B cell (primary cell): ENCODE data around the gene RAB25. TPM values are rescaled to one million over a fixed set of nuclear protein-coding genes. Genes with fewer than 3 reads are reported as not detected.

Experiments used
- ATAC-seq: fragments of 200-7000 bp; cut with Tn5 transposase; one replicate; pipeline ENCODE4 v1.10.0; 2021; ENCODE audit warnings: low read depth, mild to moderate bottlenecking, moderate number of reproducible peaks, moderate library complexity
- CTCF ChIA-PET: fragments of 350-600 bp; sonication (Branson Sonifier 250); formaldehyde crosslinking; loops from one replicate; lab custom pipeline; 2021; ENCODE audit warnings: antibody characterized with exemption, inconsistent platforms; lab: Charles Lee
- POLR2A ChIA-PET: fragments of 350-600 bp; sonication (Branson Sonifier 250); formaldehyde crosslinking; loops from one replicate; lab custom pipeline; 2021; ENCODE audit warnings: antibody characterized with exemption; lab: Charles Lee
- DNase-seq: peaks from one replicate; pipeline ENCODE4 v3.0.0; 2013
- H2AFZ ChIP-seq: 2 replicates; pipeline ENCODE4 v1.6.1; 2012; ENCODE audit warnings: mild to moderate bottlenecking, low read depth, low read length; ENCODE audit not compliant: insufficient read depth, poor library complexity, severe bottlenecking
- H3K27ac ChIP-seq, 2 donors: 1 replicate in 1 of 2; 2 replicates in 1 of 2; pipeline ENCODE4 v1.5.1; 2012 to 2013; ENCODE audit warnings: low read length in 2 of 2, mild to moderate bottlenecking in 2 of 2, moderate library complexity in 1 of 2
- H3K27me3 ChIP-seq, 4 experiments: fragments of 200-600 bp in 1 of 4; sonication (generic) in 1 of 4; replicated peaks in 1 of 4; 1 replicate in 2 of 4; 2 replicates in 2 of 4; pipeline versions ENCODE4 v1.6.1 to v1.7.0; 2013 to 2016; ENCODE audit warnings: low read length in 3 of 4, mild to moderate bottlenecking in 2 of 4, mixed read lengths in 1 of 4, moderate library complexity in 1 of 4; ENCODE audit not compliant: insufficient read depth in 4 of 4, control insufficient read depth in 3 of 4; ENCODE audit errors: control extremely low read depth in 1 of 4
- H3K36me3 ChIP-seq, 2 experiments: replicated peaks in 1 of 2; 1 replicate in 1 of 2; 2 replicates in 1 of 2; pipeline versions ENCODE4 v1.6.1 to v1.7.1; 2013; ENCODE audit warnings: low read length in 1 of 2; ENCODE audit not compliant: insufficient read depth in 2 of 2, control insufficient read depth in 1 of 2; ENCODE audit errors: control extremely low read depth in 1 of 2, extremely low read depth in 1 of 2
- H3K4me1 ChIP-seq, 2 donors: fragments of 200-600 bp in 1 of 2; sonication (generic) in 1 of 2; 1 replicate in 1 of 2; 2 replicates in 1 of 2; pipeline versions ENCODE4 v1.5.1 to v1.6.1; 2013 to 2017; ENCODE audit warnings: low read length in 2 of 2; ENCODE audit not compliant: control insufficient read depth in 2 of 2, insufficient read depth in 2 of 2
- H3K4me2 ChIP-seq: replicated peaks from 2 replicates; pipeline ENCODE3; 2012; ENCODE audit warnings: mild to moderate bottlenecking, low read depth, low read length; ENCODE audit not compliant: poor library complexity, severe bottlenecking
- H3K4me3 ChIP-seq, 5 experiments: fragments of 200-600 bp in 1 of 5; sonication (generic) in 1 of 5; 1 replicate in 3 of 5; 2 replicates in 2 of 5; pipeline versions ENCODE4 v1.5.1 to v1.7.0; 2011 to 2016; ENCODE audit warnings: low read length in 4 of 5, mild to moderate bottlenecking in 4 of 5, low read depth in 2 of 5, control low read depth in 1 of 5, moderate library complexity in 1 of 5; ENCODE audit not compliant: insufficient read depth in 1 of 5; ENCODE audit errors: control extremely low read depth in 1 of 5, extremely low read depth in 1 of 5
- H3K79me2 ChIP-seq: fragments of 200-600 bp; sonication (generic); one replicate; pipeline ENCODE4 v1.6.0; 2016; ENCODE audit warnings: low read length; ENCODE audit not compliant: control insufficient read depth, insufficient read depth
- H3K9ac ChIP-seq: fragments of 200-600 bp; sonication (generic); 2 replicates; pipeline ENCODE4 v1.6.1; 2017; ENCODE audit warnings: mild to moderate bottlenecking, low read length, moderate library complexity
- H3K9me3 ChIP-seq, 3 donors: one replicate each; pipeline versions ENCODE4 v1.6.1 to v1.7.1; 2013; ENCODE audit warnings: low read length in 2 of 3; ENCODE audit not compliant: control insufficient read depth in 2 of 3, insufficient read depth in 1 of 3; ENCODE audit errors: control extremely low read depth in 1 of 3
- H4K20me1 ChIP-seq: 2 replicates; pipeline ENCODE4 v1.6.0; 2012; ENCODE audit warnings: mild to moderate bottlenecking, low read length; ENCODE audit not compliant: insufficient read depth, control insufficient read depth, poor library complexity, severe bottlenecking
- H3K27ac Mint-ChIP-seq: one replicate; pipeline ENCODE4 v1.8.0; 2021; ENCODE audit warnings: mixed read lengths
- H3K27me3 Mint-ChIP-seq: one replicate; pipeline ENCODE4 v1.8.0; 2021; ENCODE audit warnings: mixed read lengths
- H3K4me1 Mint-ChIP-seq: one replicate; pipeline ENCODE4 v1.8.0; 2021; ENCODE audit warnings: mixed read lengths
- H3K4me3 Mint-ChIP-seq: one replicate; pipeline ENCODE4 v1.8.0; 2021; ENCODE audit warnings: mixed read lengths
- H3K9me3 Mint-ChIP-seq: one replicate; pipeline ENCODE4 v1.8.0; 2022; ENCODE audit warnings: mixed read lengths; ENCODE audit not compliant: insufficient read depth
- EZH2 ChIP-seq: IDR thresholded peaks from 2 replicates; pipeline ENCODE4 v1.6.1; 2012; ENCODE audit warnings: borderline replicate concordance, low read depth, mild to moderate bottlenecking, moderate library complexity, low read length; ENCODE audit not compliant: insufficient read depth, poor library complexity, severe bottlenecking
- WGBS: methylation state at CpG from one replicate; pipeline ENCODE4 v1.1.5; 2013; ENCODE audit warnings: missing lambda C conversion rate; ENCODE audit not compliant: insufficient coverage; 5-methylcytosine and 5-hydroxymethylcytosine counted together
- intact Hi-C: fragments of 100-400 bp; cut with micrococcal nuclease; formaldehyde crosslinking; loops from one replicate; pipeline ENCODE4 v1.10.0; 2022
- polyA plus RNA-seq: library from polyadenylated mRNA; depleted of rRNA; stranded (reverse); fragments of >200 nt; gene quantifications from 2 replicates; pipeline ENCODE4 v1.2.3, GENCODE V29; 2012
- total RNA-seq, 2 donors: library from RNA; stranded (reverse); fragments of 120-200 nt in 1 of 2; gene quantifications; 1 replicate in 1 of 2; 2 replicates in 1 of 2; pipeline versions ENCODE4 v1.2.3 to v1.2.4, GENCODE V29; 2013 to 2022
- TF ChIP-seq, protein P1 (sequence below): fragments of 200-600 bp; IDR thresholded peaks from one replicate; pipeline ENCODE4 v1.8.0; 2022; ENCODE audit warnings: antibody characterized with exemption, mild to moderate bottlenecking

The RAB25 gene
- total and polyA plus RNA-seq, 2 donors (not counting 1 experiment from before 2014, with no cell fraction given), result 0.69 to 2.2 TPM

DNA sequence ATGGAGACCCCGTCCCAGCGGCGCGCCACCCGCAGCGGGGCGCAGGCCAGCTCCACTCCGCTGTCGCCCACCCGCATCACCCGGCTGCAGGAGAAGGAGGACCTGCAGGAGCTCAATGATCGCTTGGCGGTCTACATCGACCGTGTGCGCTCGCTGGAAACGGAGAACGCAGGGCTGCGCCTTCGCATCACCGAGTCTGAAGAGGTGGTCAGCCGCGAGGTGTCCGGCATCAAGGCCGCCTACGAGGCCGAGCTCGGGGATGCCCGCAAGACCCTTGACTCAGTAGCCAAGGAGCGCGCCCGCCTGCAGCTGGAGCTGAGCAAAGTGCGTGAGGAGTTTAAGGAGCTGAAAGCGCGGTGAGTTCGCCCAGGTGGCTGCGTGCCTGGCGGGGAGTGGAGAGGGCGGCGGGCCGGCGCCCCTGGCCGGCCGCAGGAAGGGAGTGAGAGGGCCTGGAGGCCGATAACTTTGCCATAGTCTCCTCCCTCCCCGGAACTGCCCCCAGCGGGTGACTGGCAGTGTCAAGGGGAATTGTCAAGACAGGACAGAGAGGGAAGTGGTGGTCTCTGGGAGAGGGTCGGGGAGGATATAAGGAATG lies 54.1 kb downstream of the RAB25 start:
- peaks cover 32% of the 10 kb centered on the region for H3K4me1 Mint-ChIP-seq
- H3K9me3 Mint-ChIP-seq, result no peaks in the 10 kb centered on the region
- POLR2A ChIA-PET, result interaction anchor here (0.6 to 2.7 kb wide), 3 partner anchors 11 to 900 kb away, joined by 3 to 29 read pairs (median 10); no protein-coding TSS in a partner anchor
- intact Hi-C loops, result loop anchor here (1.0 kb wide), 3 partner anchors 9 to 19 kb away; no protein-coding TSS in a partner anchor
- peaks cover 22 to 24% of the 10 kb centered on the region in 2 donors for H3K4me1 ChIP-seq
- peak overlapping the region; percentile 52 for H2AFZ ChIP-seq
- peak overlapping the region; percentile 97 for H3K4me2 ChIP-seq
- peak; percentile 67 for DNase-seq
- TF ChIP-seq, protein P1, sequence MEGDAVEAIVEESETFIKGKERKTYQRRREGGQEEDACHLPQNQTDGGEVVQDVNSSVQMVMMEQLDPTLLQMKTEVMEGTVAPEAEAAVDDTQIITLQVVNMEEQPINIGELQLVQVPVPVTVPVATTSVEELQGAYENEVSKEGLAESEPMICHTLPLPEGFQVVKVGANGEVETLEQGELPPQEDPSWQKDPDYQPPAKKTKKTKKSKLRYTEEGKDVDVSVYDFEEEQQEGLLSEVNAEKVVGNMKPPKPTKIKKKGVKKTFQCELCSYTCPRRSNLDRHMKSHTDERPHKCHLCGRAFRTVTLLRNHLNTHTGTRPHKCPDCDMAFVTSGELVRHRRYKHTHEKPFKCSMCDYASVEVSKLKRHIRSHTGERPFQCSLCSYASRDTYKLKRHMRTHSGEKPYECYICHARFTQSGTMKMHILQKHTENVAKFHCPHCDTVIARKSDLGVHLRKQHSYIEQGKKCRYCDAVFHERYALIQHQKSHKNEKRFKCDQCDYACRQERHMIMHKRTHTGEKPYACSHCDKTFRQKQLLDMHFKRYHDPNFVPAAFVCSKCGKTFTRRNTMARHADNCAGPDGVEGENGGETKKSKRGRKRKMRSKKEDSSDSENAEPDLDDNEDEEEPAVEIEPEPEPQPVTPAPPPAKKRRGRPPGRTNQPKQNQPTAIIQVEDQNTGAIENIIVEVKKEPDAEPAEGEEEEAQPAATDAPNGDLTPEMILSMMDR, result no peak
- TF ChIP-seq EZH2, result peak; percentile 40
- H3K79me2 ChIP-seq, result no peaks in the 10 kb centered on the region
- peaks cover 0 to 4% (median 0%) of the 10 kb centered on the region in 3 donors for H3K9me3 ChIP-seq
- H3K9ac ChIP-seq, result peak overlapping the region; percentile 77
- CTCF ChIA-PET, result interaction anchor here (11.0 to 28.7 kb wide), 2 partner anchors 14 to 16 kb away, joined by 89 to 970 read pairs; no protein-coding TSS in a partner anchor
- H3K4me3 Mint-ChIP-seq, result peak overlapping the region; percentile 90
- H4K20me1 ChIP-seq, result no peaks in the 10 kb centered on the region
- H3K4me3 ChIP-seq, result peak overlapping the region in 4 of 5 experiments; percentile 45 to 76 (median 64)
- H3K27me3 Mint-ChIP-seq, result peaks cover 34% of the 10 kb centered on the region
- H3K27ac Mint-ChIP-seq, result peak overlapping the region; percentile 77
- peak overlapping the region in 1 of 2 donors; percentile 64 for H3K27ac ChIP-seq
- peak; percentile 6 for ATAC-seq
- peaks cover 0 to 54% (median 12%) of the 10 kb centered on the region in 4 experiments for H3K27me3 ChIP-seq
- WGBS, result 2% methylated on average over 47 of the region's 49 CpGs
- no peaks in the 10 kb centered on the region for H3K36me3 ChIP-seq
